ENCODE measurements around the gene DPYSL3.

The DPYSL3 gene

DNA sequence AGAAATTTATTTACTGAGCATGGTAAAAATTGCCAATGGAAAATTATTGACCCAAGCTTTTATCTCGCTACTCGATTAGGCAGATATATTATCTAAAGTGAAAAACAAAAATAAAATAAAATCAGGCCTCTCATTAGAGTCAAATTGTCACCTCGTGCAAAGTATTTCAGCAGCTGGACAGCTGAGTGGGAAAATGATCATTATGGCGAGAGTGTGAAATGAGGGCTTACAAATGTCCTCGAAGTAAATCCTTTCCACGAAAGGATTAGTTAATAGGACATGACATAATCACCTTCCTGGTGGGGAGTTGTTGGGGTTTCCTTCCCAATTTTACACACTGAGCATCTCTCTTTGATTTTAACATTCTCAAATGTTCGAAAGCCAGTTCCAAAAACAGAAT, 5.4 kb upstream of the DPYSL3 start:
- no peak for DNase-seq (ENCODE audit: low read depth in 2 of 2)

DNA sequence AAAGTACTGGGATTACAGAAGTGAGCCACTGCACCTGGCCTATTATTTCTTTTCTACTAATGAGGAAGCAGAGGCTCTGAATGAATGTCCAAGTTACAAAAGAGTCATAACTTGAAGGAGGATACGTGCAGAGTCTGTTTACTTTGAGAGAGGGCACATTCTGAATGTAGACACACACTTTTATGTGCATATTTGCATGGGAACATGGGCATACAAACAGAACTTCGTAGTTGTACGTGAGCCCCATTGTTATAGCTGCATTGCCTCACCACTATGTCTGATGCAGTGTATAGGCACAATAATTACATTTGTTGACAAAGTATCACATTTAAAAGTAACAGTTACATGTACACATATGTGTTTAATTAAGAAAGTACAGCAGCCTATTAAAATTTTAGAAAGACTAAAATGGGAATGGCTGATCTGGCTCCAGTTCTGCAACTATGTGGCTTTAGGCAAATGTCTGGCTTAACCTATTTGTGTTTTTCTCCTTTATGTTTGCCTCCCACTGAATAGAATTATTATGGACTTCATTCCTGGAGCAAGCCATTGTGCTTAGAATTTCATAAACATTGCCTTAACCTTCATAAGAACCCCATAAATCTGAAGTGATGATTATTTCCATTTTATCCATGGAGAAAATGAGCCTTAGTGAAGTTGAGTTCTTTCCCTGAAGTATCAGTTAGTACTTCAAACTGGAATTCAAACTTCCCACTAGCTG, 3.0 kb upstream of the DPYSL3 start:
- DNase-seq (ENCODE audit: low read depth in 2 of 2), result no peak

DNA sequence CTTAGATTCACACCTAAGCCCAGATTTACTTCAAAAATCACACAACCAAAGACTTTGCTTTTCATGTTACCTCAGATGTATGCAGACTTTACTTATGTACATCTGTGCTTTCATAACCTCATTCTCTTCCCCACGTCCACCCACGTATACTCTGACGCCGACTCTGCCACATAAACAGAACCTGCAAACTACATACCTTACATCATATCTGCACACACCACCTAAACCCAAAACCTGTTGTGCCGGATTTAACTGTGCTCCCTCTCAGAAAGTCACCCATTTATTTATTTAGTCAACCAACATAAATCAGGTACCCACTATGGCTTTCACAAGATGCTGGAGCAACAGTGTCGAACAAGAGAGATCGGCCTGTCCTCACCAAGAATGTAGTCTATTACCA, 1.0 kb upstream of the DPYSL3 start:
- DNase-seq (ENCODE audit: low read depth in 2 of 2), result no peak

DNA sequence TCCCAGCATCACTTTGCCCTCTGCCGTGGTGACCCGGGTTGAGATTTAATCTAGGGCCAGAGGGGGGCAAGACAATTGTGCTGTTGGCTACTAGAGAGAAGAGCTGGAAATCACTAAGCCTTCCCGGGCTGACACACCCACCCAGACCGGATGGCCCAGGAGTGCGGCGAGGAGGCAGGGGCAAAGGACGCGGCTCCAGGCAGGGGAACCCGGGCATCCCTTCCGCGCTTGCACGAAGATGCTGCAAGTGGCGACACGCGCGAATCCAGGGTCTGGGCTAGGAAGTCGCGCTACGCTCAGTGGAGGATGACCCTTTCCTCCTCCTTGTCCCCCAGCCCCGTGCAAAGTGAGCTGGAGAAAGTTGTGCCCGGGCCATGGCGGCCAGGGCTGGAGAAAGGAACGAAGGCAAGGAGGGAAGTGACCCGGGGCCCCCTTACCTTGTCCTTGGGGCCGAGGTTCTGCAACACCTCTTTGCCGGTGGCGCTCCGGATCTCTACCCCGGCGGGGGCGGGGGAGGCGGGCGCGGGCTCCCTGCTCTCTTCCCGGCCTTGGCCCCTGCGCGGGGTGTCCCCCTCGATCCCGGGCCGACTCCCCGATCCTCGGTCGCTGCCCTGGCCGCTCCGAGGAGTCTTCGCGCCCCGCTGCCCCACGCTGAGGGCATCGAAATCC, 693 bp downstream of the DPYSL3 start:
- no peak for DNase-seq (ENCODE audit: low read depth in 2 of 2)

DNA sequence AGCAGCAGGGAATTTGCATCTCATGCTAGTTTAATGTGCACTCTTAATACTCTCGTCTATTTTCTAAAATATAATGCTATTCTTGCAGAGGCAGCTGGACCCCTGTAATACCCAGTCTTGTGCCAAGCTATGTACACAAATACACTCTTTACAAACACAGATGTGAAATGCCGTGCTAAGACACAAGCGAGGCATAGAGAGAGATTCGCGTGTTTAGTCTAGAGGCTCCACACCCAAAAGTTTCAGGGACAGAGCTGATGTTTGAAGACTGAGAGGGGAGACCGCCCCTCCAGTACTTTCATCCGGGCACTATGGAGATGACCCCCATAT, 1.2 kb downstream of the DPYSL3 start:
- DNase-seq (ENCODE audit: low read depth in 2 of 2), result no peak

GRCh38 chr5:147507480-147508126, 2.3 kb downstream of the DPYSL3 start:
- no peak for DNase-seq (ENCODE audit: low read depth in 2 of 2)

GRCh38 chr5:147504535-147504934, 5.3 kb downstream of the DPYSL3 start:
- DNase-seq (ENCODE audit: low read depth in 2 of 2), result no peak

DNA sequence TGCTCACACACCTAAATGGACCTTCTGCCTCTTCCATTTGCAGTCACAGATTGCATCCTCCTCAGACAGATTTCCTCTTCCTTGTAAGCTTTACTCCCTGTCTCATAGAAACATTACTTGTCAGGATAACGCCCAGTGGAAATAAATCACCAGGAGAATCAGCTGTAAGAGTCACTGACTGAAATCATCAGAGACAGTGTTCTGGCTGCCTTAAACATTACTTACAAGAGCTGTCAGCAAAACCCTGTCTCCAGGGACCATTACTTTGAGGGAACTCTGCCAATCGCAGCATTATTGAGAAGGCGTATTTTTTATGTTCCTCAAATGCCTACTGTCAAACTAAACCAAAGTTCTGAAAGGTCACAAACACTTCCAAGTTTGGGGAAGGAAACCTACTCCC, 5.9 kb downstream of the DPYSL3 start:
- DNase-seq (ENCODE audit: low read depth in 2 of 2), result no peak

- no peak for DNase-seq (ENCODE audit: low read depth in 2 of 2)
Observed at GRCh38 chr5:147490989-147491388, 18.9 kb downstream of the DPYSL3 start.

- no peak for DNase-seq (ENCODE audit: low read depth in 2 of 2)
Observed at GRCh38 chr5:147487031-147487750, 22.7 kb downstream of the DPYSL3 start.

DNA sequence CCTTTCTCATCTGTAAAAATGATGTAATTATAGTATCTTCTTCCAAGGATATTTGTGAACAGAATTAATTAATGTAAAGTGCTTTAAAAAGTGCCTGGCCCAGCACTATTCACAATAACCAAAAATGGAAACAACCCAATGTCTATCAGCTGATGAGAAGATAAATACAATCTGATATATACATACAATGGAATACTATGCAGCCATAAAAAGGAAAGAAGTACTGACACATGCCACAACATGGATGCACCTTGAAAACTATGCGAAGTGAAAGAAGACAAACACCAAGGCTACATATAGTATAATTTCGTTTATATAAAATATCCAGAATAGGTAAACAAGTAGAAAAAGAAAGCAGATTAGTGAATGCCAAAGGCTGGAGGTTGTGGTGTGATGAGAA, 24.1 kb downstream of the DPYSL3 start:
- no peak for DNase-seq (ENCODE audit: low read depth in 2 of 2)

DNA sequence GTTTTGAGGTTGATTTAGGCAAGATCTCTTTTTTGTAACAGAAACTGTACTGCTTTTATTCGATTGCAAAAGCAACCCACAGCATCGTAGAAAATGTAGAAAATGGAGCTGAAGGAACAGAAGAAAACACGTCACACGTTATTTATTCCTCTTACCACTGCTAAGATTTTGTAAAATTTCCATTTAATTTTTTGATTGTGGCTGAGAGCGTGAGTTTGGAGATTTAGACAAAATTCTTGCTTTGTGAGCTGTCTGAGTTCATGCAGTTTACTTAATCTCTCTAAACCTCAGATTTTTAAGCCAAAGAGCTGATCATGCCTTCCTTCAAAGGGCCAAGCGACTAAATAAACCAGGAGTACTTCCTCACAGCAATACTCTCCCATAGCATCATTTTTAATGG, 24.8 kb downstream of the DPYSL3 start:
- no peak for DNase-seq (ENCODE audit: low read depth in 2 of 2)

DNA sequence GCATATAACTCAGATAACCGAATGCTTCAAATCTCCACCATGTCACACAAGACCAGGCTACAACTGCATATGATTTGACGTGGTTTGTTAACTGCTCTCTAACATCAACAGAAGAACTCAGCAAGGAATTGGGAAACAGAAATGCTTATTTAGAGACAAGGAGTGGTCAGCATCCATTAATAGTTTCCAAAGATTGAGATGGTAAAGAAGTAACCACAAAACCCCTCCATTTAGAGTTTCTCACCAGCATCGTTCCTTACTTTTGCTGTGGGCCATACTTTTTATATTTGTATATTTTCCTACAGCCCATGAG, 25.2 kb downstream of the DPYSL3 start:
- no peak for DNase-seq (ENCODE audit: low read depth in 2 of 2)

GRCh38 chr5:147483961-147484707, 25.7 kb downstream of the DPYSL3 start:
- no peak for DNase-seq (ENCODE audit: low read depth in 2 of 2)

DNA sequence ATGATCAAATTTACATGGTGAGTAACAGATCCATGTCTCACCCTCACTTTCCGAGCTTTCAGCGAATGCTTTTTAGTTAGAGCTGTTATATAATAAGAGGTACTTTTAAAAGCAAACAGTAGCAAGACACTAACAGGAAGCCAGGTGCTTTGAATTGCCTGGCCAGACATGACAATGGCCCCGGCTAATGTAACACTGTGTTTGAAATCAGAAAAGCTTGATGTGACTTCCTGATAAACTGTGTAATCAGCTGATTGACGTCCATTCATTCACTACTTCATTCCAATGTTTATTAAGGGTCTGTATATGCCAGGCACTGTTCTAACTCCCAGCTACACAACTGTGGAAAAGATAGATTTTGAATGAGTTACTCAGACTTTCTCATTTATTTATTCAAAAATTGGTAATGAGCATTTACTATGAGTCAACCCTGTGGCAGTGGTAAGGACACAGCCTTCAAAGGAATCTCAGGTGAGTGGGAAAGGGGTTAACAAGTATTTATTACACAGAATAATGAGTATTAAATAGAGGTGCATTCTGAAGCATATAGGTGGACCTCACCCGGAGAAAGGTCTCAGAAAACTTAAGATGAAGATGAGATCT, 26.6 kb downstream of the DPYSL3 start:
- DNase-seq (ENCODE audit: low read depth in 2 of 2), result no peak

DNA sequence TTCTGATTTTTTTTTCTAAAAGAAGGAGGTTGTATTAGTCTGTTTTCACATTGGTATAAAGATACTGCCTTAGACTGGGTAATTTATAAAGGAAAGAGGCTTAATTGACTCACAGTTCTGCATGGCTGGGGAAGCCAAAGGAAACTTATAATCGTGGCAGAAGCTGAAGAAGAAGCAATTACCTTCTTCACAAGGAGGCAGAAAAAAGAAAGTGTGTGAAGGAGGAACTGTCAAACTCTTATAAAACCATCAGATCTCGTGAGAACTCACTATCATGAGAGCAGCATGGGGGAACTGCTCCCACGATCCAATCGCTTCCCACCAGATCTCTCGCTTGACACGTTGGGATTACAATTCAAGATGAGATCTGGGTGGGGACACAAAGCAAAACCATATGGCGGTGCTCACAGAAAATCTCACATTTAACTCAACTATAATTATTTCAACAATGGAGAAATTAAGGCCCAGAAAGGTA, 27.1 kb downstream of the DPYSL3 start:
- no peak for DNase-seq (ENCODE audit: low read depth in 2 of 2)

DNA sequence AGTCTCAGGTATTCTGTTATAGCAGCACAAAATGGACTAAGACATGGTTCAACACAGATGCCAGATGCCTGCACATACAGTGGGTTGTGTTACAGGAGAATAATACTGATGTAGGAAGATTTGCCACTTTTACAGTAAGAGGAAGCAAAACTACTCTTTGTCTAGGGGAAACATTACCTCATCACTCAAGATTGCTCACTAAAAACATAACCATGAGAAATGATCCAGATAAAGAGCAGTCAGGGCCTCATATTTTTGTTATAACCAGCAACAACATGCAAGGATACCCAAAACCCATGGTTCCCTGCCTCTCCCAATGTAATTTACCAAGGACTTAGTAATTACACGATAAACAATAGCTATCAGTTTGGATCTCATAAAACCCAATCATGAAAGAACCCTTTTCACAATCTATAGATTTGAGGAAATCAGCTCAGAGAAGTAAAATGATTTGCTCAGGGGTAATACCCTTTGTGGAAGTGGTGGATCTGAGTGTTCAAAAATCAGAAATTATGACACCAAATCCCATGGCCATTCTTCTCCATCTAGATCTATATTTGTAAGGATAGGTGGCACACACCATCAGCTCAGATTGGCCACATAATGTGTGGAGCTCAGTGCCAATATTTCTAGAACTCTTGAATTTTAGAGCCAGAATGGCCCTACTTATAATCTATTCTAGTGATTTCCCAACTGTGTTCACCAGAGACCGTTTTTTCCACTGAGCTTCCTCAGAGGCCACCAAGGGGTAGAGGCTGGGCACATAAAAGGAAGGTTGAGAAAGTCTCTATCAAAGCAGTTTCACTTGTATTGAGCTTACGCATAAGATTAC, 27.8 kb downstream of the DPYSL3 start:
- DNase-seq (ENCODE audit: low read depth in 2 of 2), result no peak

DNA sequence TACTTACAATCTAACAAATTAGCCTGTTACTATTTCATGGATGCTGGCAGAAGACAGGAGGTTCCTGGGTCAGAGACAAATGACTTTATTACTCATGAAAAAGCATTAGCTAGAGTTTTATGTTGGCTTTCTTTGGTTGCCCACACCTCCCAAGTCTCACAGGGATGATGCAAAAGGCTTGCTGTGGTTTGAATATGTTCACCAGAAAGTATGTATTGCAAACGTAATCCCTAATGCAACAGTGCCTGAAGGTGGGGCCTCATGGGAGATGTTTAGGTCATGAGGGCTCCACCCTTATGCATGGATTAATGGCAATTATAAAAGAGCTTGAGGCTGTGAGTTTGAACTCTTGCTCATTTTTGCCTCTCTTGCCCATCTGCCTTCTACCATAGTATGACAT, 28.5 kb downstream of the DPYSL3 start:
- DNase-seq (ENCODE audit: low read depth in 2 of 2), result no peak

- DNase-seq (ENCODE audit: low read depth in 2 of 2), result no peak
Observed at GRCh38 chr5:147479949-147480348, 29.9 kb downstream of the DPYSL3 start.

DNA sequence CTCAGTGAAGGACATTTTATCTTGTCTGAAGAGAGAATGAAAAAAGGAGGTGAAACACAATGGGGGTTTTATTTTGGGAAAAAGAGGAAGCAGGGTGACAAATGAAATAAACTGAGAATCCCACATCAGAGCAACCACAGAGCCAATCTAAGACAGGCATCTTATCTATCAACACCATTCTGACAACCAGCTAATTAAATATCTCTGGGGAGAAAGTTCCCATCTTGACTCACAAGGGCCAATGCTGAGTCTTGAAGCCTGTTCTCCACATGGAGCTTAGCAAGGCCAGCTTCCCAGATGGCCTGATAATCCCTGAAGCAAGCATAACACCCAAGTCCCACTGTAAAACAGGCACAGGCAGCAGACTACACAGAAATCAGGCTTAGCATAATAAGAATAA, 30.4 kb downstream of the DPYSL3 start:
- no peak for DNase-seq (ENCODE audit: low read depth in 2 of 2)

DNA sequence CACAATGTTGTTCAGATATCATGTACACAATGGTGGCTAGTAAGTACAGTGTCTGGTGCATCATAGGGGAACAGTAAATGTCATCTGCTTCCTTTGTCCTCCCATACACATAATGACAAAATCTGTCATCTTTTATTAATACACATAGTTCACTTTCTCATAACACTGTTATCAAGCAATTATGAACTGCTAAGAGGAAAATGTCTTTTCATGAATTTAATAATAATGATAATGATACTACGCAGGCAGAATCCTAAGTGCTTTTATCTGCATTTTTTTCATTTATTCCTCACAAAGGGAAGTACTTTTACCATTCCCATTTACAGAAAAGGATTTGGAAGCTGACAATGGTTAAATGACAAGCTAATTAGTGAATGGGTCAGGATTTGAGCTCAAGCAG, 35.7 kb downstream of the DPYSL3 start:
- no peak for DNase-seq (ENCODE audit: low read depth in 2 of 2)
